HG03442 (cell line): ENCODE results near the gene GINS2.

Experiments
- ATAC-seq: cut with Tn5 transposase; IDR thresholded peaks from one replicate; pipeline ENCODE4 v1.9.1; 2021; ENCODE audit warnings: mild to moderate bottlenecking, moderate library complexity; ENCODE audit not compliant: unreplicated experiment

Gene GINS2

DNA sequence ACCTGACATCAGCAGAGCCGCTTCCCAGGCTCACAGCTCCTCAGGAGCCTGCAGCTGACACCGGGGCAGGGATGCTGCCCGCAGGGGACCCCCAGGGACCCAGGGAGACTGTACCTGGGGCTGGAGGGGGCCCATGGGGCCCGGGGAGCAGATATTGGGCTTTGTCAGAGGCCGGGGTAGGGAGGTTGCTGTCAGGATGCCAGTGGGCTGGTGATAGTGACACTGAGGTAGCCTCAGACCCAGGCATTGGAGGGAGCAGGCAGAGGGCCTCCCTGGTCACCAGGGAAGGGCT is 60.5 kb downstream of the GINS2 start:
- no peak for ATAC-seq

- ATAC-seq = no peak
These were observed 61.1 kb downstream of the GINS2 start for GRCh38 chr16:85627526-85628264.

DNA sequence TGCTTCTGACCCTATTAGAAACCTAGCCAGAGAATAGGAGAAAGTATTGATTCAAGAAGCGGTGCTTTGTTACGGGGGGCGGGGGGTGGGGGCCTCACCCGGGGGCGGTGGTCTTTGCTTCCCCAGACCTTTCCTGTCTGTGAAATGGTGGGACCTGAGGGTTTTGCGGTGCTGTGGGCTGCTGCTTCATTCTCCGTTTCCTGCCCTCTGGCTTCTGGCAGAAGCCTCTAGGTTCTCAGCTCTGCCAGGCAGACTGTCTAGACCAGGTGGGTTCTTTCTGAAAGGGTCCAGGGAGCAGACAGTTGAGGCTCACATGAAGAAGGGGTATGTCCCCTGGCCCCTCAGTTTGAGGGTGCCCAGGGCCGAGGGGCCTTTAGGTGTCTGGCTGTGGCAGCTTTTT is 61.7 kb downstream of the GINS2 start:
- ATAC-seq = no peak
